ENCODE results near the gene WNT2B.

The WNT2B gene

GRCh38 chr1:112510340-112510739 is 1.6 kb downstream of the WNT2B start:
- Histone ChIP-seq H3K27ac (ENCODE audit: extremely low read depth, low read depth, low read length) (no peak overlapping the region), H3K4me3 (ENCODE audit: low read depth, low read length) (no peak overlapping the region), H3K9me3 (ENCODE audit: control insufficient read depth, insufficient read depth, low read depth, low read length) (no peaks in the 10 kb centered on the region), H3K36me3 (ENCODE audit: control insufficient read depth in 2 of 2, insufficient read depth in 1 of 2, low read length in 2 of 2) (no peaks in the 10 kb centered on the region), H3K4me1 (ENCODE audit: control insufficient read depth, insufficient read depth, low read length) (no peaks in the 10 kb centered on the region)
- POLR2A ChIA-PET: no interaction called here
- CTCF ChIA-PET: interaction anchor here (1.6 kb wide), 1 partner anchor 144 kb away, joined by 4 read pairs; no protein-coding TSS in a partner anchor
- no peak for TF ChIP-seq ZFP37 (tag by site-specific recombination; IDR thresholded peaks at IDR 0.05)

- CTCF ChIA-PET: interaction anchor here (0.5 to 1.2 kb wide), 3 partner anchors 10 to 500 kb away, joined by 3 to 4 read pairs (median 3); no protein-coding TSS in a partner anchor
- Histone ChIP-seq H3K36me3 (ENCODE audit: control insufficient read depth in 2 of 2, insufficient read depth in 1 of 2, low read length in 2 of 2) (peaks cover 0 to 6% of the 10 kb centered on the region in 2 experiments; a peak in 1 of 3 replicates), H3K9me3 (ENCODE audit: control insufficient read depth, insufficient read depth, low read depth, low read length) (no peaks in the 10 kb centered on the region), H3K4me1 (ENCODE audit: control insufficient read depth, insufficient read depth, low read length) (no peaks in the 10 kb centered on the region), H3K4me3 (ENCODE audit: low read depth, low read length) (no peak overlapping the region), H3K27ac (ENCODE audit: extremely low read depth, low read depth, low read length) (no peak overlapping the region)
- TF ChIP-seq ZSCAN23 (tag by site-specific recombination; IDR thresholded peaks at IDR 0.05) (no peak), ZNF449 (tag by site-specific recombination; IDR thresholded peaks at IDR 0.05) (no peak), ZBTB10 (tag by site-specific recombination; IDR thresholded peaks at IDR 0.05) (no peak), ZNF280C (tag by site-specific recombination; IDR thresholded peaks at IDR 0.05) (no peak), ZNF791 (tag by site-specific recombination; IDR thresholded peaks at IDR 0.05) (no peak), ZNF175 (tag by site-specific recombination; IDR thresholded peaks at IDR 0.05) (no peak), ZNF146 (tag by site-specific recombination; IDR thresholded peaks at IDR 0.05) (no peak), ZNF214 (tag by site-specific recombination; IDR thresholded peaks at IDR 0.05; ENCODE audit: borderline replicate concordance) (no peak), MZF1 (tag by site-specific recombination; IDR thresholded peaks at IDR 0.05; ENCODE audit: borderline replicate concordance) (no peak)
- POLR2A ChIA-PET: no interaction called here
Observed at GRCh38 chr1:112511897-112512296, 3.1 kb downstream of the WNT2B start.

GRCh38 chr1:112513112-112513870 is 4.5 kb downstream of the WNT2B start:
- Histone ChIP-seq H3K9me3 (ENCODE audit: control insufficient read depth, insufficient read depth, low read depth, low read length) (no peaks in the 10 kb centered on the region), H3K36me3 (ENCODE audit: control insufficient read depth in 2 of 2, insufficient read depth in 1 of 2, low read length in 2 of 2) (peaks cover 0 to 13% of the 10 kb centered on the region in 2 experiments; a peak in 1 of 3 replicates), H3K4me1 (ENCODE audit: control insufficient read depth, insufficient read depth, low read length) (no peaks in the 10 kb centered on the region), H3K4me3 (ENCODE audit: low read depth, low read length) (no peak overlapping the region), H3K27ac (ENCODE audit: extremely low read depth, low read depth, low read length) (no peak overlapping the region)
- TF ChIP-seq ZNF488 (tag by site-specific recombination; IDR thresholded peaks at IDR 0.05): no peak
- TF ChIP-seq EGR2 (tag by site-specific recombination; IDR thresholded peaks at IDR 0.05; ENCODE audit: low read depth): peak; percentile 9; the same call in 1 of the 2 replicates
- ChIA-PET CTCF (interaction anchor here (0.7 to 1.2 kb wide), 3 partner anchors 12 to 122 kb away, joined by 3 to 4 read pairs (median 3); no protein-coding TSS in a partner anchor), POLR2A (interaction anchor here (0.7 kb wide), 1 partner anchor 98 kb away, joined by 3 read pairs; no protein-coding TSS in a partner anchor)
